GM18520 (cell line): ENCODE results near the gene OR2M5.

Source experiments
- ATAC-seq: cut with Tn5 transposase; IDR thresholded peaks from one replicate; pipeline ENCODE4 v1.9.1; 2021; ENCODE audit not compliant: unreplicated experiment

The OR2M5 gene

GRCh38 chr1:248144513-248145198, at the start of gene OR2M5:
Gene OR2M5, plus strand, starts transcription at chr1:248145148. Its CDS starts 0 bp downstream, at chr1:248145148.
- no peak for ATAC-seq

- no peak for ATAC-seq
Measured at GRCh38 chr1:248098529-248098928, 46.4 kb upstream of the OR2M5 start.

GRCh38 chr1:248102847-248103246, 42.1 kb upstream of the OR2M5 start:
- ATAC-seq, result no peak

GRCh38 chr1:248111157-248111556, 33.8 kb upstream of the OR2M5 start:
- no peak for ATAC-seq

- ATAC-seq, result no peak
Measured at GRCh38 chr1:248114890-248115289, 30.1 kb upstream of the OR2M5 start.

- ATAC-seq, result no peak
Measured at GRCh38 chr1:248127653-248128052, 17.3 kb upstream of the OR2M5 start.

- no peak for ATAC-seq
Measured at GRCh38 chr1:248136811-248137210, 8.1 kb upstream of the OR2M5 start.

GRCh38 chr1:248140846-248141245, 4.1 kb upstream of the OR2M5 start:
- ATAC-seq, result no peak

- no peak for ATAC-seq
Measured at GRCh38 chr1:248143311-248143710, 1.6 kb upstream of the OR2M5 start.

- no peak for ATAC-seq
Measured at GRCh38 chr1:248152056-248152827, 7.3 kb downstream of the OR2M5 start.

- no peak for ATAC-seq
Measured at GRCh38 chr1:248155927-248156326, 11.0 kb downstream of the OR2M5 start.

GRCh38 chr1:248158758-248159157, 13.8 kb downstream of the OR2M5 start:
- no peak for ATAC-seq

- no peak for ATAC-seq
Measured at GRCh38 chr1:248164031-248164430, 19.1 kb downstream of the OR2M5 start.

- no peak for ATAC-seq
Measured at GRCh38 chr1:248165186-248165585, 20.2 kb downstream of the OR2M5 start.

GRCh38 chr1:248174521-248174920, 29.6 kb downstream of the OR2M5 start, which contains the start of gene OR2M2:
Gene OR2M2, plus strand, starts transcription at chr1:248174821. Its CDS starts 5,165 bp downstream, at chr1:248179986.
- no peak for ATAC-seq

- peak; percentile 40 for ATAC-seq
Measured at GRCh38 chr1:248183996-248184395, 39.0 kb downstream of the OR2M5 start.

- ATAC-seq, result no peak
Measured at GRCh38 chr1:248187363-248187762, 42.4 kb downstream of the OR2M5 start.

- ATAC-seq, result no peak
Measured at GRCh38 chr1:248189026-248189425, 44.1 kb downstream of the OR2M5 start.

- no peak for ATAC-seq
Measured at GRCh38 chr1:248194117-248194516, 49.2 kb downstream of the OR2M5 start.
